Mucosa of descending colon (tissue), 3 donors: Measurements from ENCODE around the gene ZMIZ1. TPM values are rescaled to one million over a fixed set of nuclear protein-coding genes. Genes with fewer than 3 reads are reported as not detected.

Experiments used
- ATAC-seq: fragments of 200-7000 bp; cut with Tn5 transposase; one replicate; pipeline ENCODE4 v1.9.1; 2020; ENCODE audit warnings: mild to moderate bottlenecking, moderate library complexity
- DNase-seq, 3 donors: peaks; one replicate each; pipeline ENCODE4 v3.0.0-alpha.2; 2020
- H3K36me3 ChIP-seq: fragments of 200-600 bp; one replicate; pipeline ENCODE4 v1.8.0; 2021; ENCODE audit warnings: low read depth, mild to moderate bottlenecking
- H3K4me1 ChIP-seq: fragments of 200-600 bp; one replicate; pipeline ENCODE4 v1.8.0; 2021; ENCODE audit warnings: low read depth, mild to moderate bottlenecking
- H3K4me3 ChIP-seq: fragments of 200-600 bp; one replicate; pipeline ENCODE4 v1.8.0; 2021; ENCODE audit warnings: mild to moderate bottlenecking
- H3K9me3 ChIP-seq: fragments of 200-600 bp; one replicate; pipeline ENCODE4 v1.8.0; 2021; ENCODE audit warnings: mild to moderate bottlenecking
- intact Hi-C, 2 donors: fragments of 100-400 bp; cut with DNase I in 1 of 2; cut with micrococcal nuclease in 1 of 2; formaldehyde crosslinking; loops; one replicate each; pipeline versions ENCODE4 v1.11.0 to v1.11.1; 2022; cut with DNase I, micrococcal nuclease
- total RNA-seq, 3 donors: library from RNA; stranded (reverse); fragmentation: NEBNext Ultra II Directional in 2 of 3; extraction: Animal tissue kit (Norgen Biotek cat#: 25700) in 2 of 3; gene quantifications; one replicate each; pipeline versions ENCODE4 v1.2.1 to v1.2.4, GENCODE V29; 2021 to 2023
- TF ChIP-seq, protein P1 (sequence below): fragments of 200-600 bp; IDR thresholded peaks from one replicate; pipeline ENCODE4 v1.8.0; 2022; ENCODE audit warnings: antibody characterized with exemption, mild to moderate bottlenecking
- donor health status: DM: no; HTN: no; CAD: no; lungs with moderate emphysema.
- donor health status: DM: no; HTN: no; CAD: no.
- donor health status: DM: no; HTN: yes; CAD: no.

Gene ZMIZ1
- total RNA-seq, 3 donors from 2014 or later, result 61.4 to 103 (median 89.1) TPM

DNA sequence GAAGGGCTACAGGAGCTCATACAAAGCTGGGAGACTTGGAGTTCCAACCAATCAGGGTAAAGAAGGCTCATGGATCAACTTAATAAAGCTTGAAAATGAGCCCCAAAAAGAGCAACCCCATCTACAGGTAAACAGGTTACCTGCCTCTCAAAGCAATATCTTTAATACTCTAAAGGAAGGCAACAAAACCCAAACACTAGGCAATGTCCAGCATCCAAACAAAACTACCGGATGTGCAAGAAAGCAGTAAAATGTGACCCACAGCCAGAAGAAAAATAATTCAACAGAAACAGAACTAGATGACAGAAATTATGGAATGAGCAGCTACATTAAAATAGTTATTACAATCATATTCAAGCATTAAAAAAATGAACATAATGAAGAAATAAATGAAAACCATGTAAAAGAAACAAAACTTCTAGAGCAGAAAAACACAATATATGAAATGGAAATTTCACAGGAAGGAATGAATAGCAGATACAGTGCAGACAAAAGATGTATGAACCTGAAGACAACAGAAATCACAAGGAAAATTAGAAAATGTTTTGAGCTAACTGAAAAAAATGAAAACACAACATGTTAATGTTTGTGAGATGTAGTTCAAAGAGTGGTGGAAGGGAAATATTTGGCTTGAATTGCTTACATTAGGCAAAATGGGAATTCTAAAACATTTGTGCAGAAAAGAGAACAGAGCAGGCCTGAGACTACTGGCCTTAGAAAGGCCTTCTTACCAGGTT is 30.5 kb upstream of the ZMIZ1 start:
- intact Hi-C loops, result no loop called here
- DNase-seq, result no peak
- Histone ChIP-seq H3K4me3 (no peak overlapping the region), H3K4me1 (no peaks in the 10 kb centered on the region), H3K36me3 (no peaks in the 10 kb centered on the region), H3K9me3 (no peaks in the 10 kb centered on the region)
- TF ChIP-seq, protein P1, sequence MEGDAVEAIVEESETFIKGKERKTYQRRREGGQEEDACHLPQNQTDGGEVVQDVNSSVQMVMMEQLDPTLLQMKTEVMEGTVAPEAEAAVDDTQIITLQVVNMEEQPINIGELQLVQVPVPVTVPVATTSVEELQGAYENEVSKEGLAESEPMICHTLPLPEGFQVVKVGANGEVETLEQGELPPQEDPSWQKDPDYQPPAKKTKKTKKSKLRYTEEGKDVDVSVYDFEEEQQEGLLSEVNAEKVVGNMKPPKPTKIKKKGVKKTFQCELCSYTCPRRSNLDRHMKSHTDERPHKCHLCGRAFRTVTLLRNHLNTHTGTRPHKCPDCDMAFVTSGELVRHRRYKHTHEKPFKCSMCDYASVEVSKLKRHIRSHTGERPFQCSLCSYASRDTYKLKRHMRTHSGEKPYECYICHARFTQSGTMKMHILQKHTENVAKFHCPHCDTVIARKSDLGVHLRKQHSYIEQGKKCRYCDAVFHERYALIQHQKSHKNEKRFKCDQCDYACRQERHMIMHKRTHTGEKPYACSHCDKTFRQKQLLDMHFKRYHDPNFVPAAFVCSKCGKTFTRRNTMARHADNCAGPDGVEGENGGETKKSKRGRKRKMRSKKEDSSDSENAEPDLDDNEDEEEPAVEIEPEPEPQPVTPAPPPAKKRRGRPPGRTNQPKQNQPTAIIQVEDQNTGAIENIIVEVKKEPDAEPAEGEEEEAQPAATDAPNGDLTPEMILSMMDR, result no peak
- no peak for ATAC-seq

DNA sequence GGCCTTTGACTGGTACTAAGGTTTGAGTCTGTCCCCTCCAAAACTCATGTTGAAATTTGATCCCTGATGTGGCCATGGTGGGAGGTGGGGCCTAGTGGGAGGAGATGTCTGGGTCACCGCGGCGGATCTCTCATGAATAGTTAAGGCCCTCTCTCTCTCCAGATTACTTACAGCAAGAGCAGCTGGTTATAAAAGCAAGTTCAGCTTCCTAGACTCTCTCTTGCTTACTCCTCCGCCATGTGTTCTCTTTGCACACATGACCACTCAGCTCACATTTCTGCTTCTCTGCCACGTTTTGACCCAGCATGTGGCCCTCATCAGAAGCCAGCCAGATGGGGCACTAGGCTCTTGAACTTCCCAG is 29.9 kb upstream of the ZMIZ1 start:
- intact Hi-C loops, result no loop called here
- no peaks in the 10 kb centered on the region for H3K36me3 ChIP-seq
- no peaks in the 10 kb centered on the region for H3K9me3 ChIP-seq
- TF ChIP-seq, protein P1, result no peak
- ATAC-seq (no peak), DNase-seq (no peak)
- H3K4me3 ChIP-seq, result no peak overlapping the region
- H3K4me1 ChIP-seq, result no peaks in the 10 kb centered on the region

DNA sequence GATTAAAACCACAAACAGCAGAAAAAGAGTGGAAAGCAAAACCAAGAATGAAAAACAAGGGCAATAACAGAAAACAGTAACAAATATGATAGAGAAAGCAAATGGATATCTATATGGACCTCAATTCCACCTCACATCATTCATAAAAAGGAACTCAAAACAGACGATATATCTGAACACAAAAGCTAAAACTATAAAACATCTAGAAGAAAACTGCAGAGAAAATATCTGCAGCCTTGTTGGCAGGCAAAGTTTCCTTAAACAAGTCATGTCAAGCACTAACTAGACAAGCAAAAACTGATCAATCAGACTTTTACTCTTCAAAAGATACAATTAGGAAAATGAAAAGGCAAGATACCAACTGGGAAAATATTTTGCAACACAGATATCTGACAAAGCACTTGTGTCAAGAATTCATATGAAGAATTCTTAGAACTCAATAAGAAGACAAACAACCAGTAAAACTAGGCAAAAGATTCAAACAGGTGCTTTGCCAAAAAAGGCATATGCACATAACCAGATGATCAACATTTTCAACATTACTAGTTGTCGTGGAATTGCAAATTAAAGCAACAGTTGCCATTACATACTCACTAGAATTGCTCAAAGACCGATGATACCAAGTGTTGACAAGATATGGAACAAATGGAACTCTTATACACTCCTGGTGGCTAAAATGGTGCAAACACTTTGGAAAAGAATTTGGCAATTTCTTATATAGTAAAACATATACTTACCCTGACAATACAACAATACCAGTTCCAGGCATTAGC is 25.9 kb upstream of the ZMIZ1 start:
- no peaks in the 10 kb centered on the region for H3K9me3 ChIP-seq
- DNase-seq, result no peak
- ATAC-seq, result no peak
- no peaks in the 10 kb centered on the region for H3K36me3 ChIP-seq
- TF ChIP-seq, protein P1, result no peak
- no peak overlapping the region for H3K4me3 ChIP-seq
- H3K4me1 ChIP-seq, result peaks cover 4% of the 10 kb centered on the region
- intact Hi-C loops, result no loop called here

DNA sequence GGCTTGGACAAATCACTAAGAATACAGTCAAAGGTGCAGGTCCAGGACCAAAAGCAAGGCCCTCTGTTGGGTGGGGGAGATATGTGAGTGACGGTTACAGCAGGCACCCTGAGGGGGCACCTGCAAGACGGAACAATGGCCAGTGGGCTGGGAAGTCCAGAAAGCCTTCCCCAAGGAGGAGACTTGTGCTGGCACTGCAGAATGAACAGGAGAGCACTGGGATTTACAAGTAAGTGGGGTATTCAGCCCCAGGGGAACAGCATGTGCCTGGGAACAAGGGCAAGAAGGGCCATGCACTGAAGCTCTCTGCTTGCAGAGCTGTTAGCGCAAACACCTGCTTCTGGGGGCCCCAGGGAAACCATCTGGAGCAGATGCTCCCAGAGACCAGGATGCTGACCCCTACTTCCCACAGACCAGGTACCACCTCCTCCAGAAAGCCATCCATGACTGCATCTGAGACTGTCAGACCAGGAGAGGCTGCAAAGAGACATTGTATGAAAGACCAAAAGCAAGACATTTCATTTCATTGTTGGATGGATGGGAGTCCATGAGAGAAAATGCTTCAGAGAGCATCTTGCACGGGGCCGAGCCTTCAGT is 24.6 kb upstream of the ZMIZ1 start:
- no peak for ATAC-seq
- Histone ChIP-seq H3K36me3 (no peaks in the 10 kb centered on the region), H3K4me3 (no peak overlapping the region), H3K9me3 (no peaks in the 10 kb centered on the region), H3K4me1 (peaks cover 17% of the 10 kb centered on the region)
- intact Hi-C loops, result no loop called here
- TF ChIP-seq, protein P1, result no peak
- peak in 2 of 3 donors; percentile 10 to 18 for DNase-seq

DNA sequence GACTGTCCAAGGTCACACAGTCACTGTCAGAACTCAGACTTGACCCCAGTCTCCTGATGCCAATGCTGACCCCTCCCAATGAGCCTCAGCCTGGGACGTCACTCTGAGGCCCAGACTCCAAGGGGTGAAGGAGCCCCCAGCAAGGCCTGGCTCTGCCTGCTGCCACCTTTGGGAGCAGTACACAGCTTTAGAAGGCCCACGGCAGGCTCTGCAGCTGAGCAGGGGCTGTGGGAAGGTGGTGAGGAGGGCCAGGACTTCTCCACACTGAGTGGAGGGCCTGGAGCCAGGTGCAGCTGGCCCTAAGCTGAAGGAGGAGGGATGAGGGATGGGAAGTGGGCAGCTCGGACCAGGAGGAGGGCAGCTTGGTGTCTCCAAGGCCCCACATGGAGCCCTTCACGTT is 23.9 kb upstream of the ZMIZ1 start:
- DNase-seq (peak in 2 of 3 donors; percentile 12 to 29), ATAC-seq (no peak)
- TF ChIP-seq, protein P1, result no peak
- Histone ChIP-seq H3K4me1 (peaks cover 22% of the 10 kb centered on the region), H3K4me3 (no peak overlapping the region), H3K36me3 (no peaks in the 10 kb centered on the region), H3K9me3 (no peaks in the 10 kb centered on the region)
- intact Hi-C loops, result no loop called here
